Mucosa of descending colon (tissue), 3 donors: Measurements from ENCODE around the gene WDR90. TPM values are rescaled to one million over a fixed set of nuclear protein-coding genes. Genes with fewer than 3 reads are reported as not detected.

Experiments used
- ATAC-seq: fragments of 200-7000 bp; cut with Tn5 transposase; one replicate; pipeline ENCODE4 v1.9.1; 2020; ENCODE audit warnings: mild to moderate bottlenecking, moderate library complexity
- DNase-seq, 3 donors: peaks; one replicate each; pipeline ENCODE4 v3.0.0-alpha.2; 2020
- H3K36me3 ChIP-seq: fragments of 200-600 bp; one replicate; pipeline ENCODE4 v1.8.0; 2021; ENCODE audit warnings: low read depth, mild to moderate bottlenecking
- H3K4me1 ChIP-seq: fragments of 200-600 bp; one replicate; pipeline ENCODE4 v1.8.0; 2021; ENCODE audit warnings: low read depth, mild to moderate bottlenecking
- H3K4me3 ChIP-seq: fragments of 200-600 bp; one replicate; pipeline ENCODE4 v1.8.0; 2021; ENCODE audit warnings: mild to moderate bottlenecking
- H3K9me3 ChIP-seq: fragments of 200-600 bp; one replicate; pipeline ENCODE4 v1.8.0; 2021; ENCODE audit warnings: mild to moderate bottlenecking
- CTCF ChIP-seq: fragments of 200-600 bp; IDR thresholded peaks from one replicate; pipeline ENCODE4 v1.8.0; 2022; ENCODE audit warnings: antibody characterized with exemption, mild to moderate bottlenecking
- intact Hi-C, 2 donors: fragments of 100-400 bp; cut with DNase I in 1 of 2; cut with micrococcal nuclease in 1 of 2; formaldehyde crosslinking; loops; one replicate each; pipeline versions ENCODE4 v1.11.0 to v1.11.1; 2022; cut with DNase I, micrococcal nuclease
- total RNA-seq, 3 donors: library from RNA; stranded (reverse); fragmentation: NEBNext Ultra II Directional in 2 of 3; extraction: Animal tissue kit (Norgen Biotek cat#: 25700) in 2 of 3; gene quantifications; one replicate each; pipeline versions ENCODE4 v1.2.1 to v1.2.4, GENCODE V29; 2021 to 2023
- donor health status: DM: no; HTN: no; CAD: no; lungs with moderate emphysema.
- donor health status: DM: no; HTN: no; CAD: no.
- donor health status: DM: no; HTN: yes; CAD: no.

Gene WDR90
- total RNA-seq, 3 donors from 2014 or later = 35.0 to 54.9 (median 50.2) TPM

DNA sequence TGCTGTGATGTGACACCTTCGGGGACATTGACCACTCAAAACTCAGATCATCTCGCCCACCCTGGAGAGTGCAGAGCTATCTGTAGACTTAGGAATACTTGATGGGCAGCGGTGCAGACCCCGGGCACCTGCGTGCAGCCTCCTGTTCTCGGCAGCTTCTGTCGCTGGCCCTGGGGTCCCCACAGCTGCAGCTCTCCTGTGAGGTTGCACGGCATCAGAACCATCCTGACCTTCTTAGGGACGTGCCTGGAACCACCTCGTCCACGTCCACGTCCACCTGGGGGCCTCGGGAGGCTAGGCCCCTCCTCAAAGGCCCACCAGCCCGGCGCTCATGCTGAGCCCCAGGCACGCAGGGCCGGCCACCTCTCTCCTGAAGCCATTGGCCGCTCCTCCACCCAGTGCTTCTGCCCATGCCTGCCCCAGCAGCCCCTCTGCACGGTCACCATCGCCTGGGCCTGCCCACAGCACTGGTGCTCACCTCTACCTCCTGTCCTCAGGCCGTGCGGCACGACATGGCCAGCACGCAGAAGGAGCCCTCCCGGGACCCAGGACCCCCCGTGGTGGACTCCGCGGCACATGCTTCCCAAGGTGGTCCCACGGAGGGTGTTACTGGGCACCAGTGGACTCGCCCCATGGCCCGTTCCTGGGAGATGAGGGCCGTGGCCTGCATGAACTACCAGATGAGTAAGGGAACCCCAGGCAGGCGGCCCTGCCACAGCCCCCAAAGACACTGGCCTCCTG, 20.7 kb upstream of the WDR90 start:
- DNase-seq = no peak
- ATAC-seq = no peak
- TF ChIP-seq CTCF = no peak
- intact Hi-C loops = no loop called here
- H3K4me3 ChIP-seq = no peak overlapping the region
- H3K9me3 ChIP-seq = no peaks in the 10 kb centered on the region
- no peaks in the 10 kb centered on the region for H3K36me3 ChIP-seq
- H3K4me1 ChIP-seq = peaks cover 13% of the 10 kb centered on the region

GRCh38 chr16:629185-629832, 19.9 kb upstream of the WDR90 start:
- Histone ChIP-seq H3K36me3 (no peaks in the 10 kb centered on the region), H3K4me3 (no peak overlapping the region), H3K9me3 (no peaks in the 10 kb centered on the region), H3K4me1 (peaks cover 13% of the 10 kb centered on the region)
- no peak for TF ChIP-seq CTCF
- ATAC-seq (no peak), DNase-seq (peak in 1 of 3 donors; percentile 28)
- intact Hi-C loops = no loop called here

DNA sequence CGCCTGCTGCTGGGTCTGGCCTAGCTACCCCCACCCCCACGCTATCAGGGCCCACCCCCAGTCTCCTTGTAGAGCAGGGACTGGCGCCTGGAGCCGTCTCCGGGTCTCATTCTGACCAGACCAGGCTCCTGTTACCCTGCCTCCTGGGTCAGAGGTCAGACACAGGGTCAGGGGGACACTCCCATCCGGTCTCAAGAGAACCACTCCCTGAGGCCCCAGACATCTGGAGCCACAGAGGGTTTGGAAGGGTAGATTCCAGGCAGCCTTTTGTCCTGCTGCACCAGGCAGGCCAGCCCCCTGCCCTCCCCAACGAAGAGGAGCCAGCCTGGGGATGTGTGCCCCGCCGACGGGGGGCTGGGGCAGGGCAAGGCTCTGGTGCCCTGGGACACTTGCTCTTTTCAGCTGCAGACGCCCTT, 19.3 kb upstream of the WDR90 start:
- H3K4me3 ChIP-seq = no peak overlapping the region
- ATAC-seq = peak; percentile 4
- no peaks in the 10 kb centered on the region for H3K9me3 ChIP-seq
- TF ChIP-seq CTCF = no peak
- H3K36me3 ChIP-seq = no peaks in the 10 kb centered on the region
- intact Hi-C loops = no loop called here
- peaks cover 13% of the 10 kb centered on the region for H3K4me1 ChIP-seq
- DNase-seq = no peak

DNA sequence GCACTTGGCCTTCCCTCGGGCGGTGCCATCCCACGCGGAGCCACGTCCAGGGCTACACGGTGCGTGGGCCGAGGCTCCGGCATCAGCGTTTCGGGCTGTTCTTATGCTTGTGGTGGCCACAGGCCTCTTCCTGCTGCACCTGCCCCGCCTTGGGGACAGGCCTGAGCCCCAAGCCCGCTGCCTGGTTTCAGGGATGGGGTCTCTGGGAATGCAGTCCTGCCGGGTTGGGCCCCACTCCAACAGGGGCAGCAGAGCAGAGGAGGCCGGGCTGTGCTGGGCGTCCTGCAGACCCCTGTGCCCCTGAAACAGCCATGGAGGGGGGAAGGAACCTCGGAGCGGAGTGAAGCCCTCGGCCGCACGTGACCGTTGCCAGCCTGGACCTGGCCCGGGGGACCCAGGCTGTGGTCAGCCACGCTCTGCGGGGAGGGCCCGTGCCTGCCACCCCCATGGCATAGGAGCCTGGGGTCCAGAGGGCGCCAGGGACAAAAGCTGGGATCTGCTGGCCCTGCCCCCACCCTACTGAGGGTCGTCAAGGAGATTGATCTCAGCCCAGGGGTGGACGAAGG, 18.8 kb upstream of the WDR90 start:
- Histone ChIP-seq H3K4me1 (peaks cover 16% of the 10 kb centered on the region), H3K4me3 (no peak overlapping the region), H3K9me3 (no peaks in the 10 kb centered on the region), H3K36me3 (no peaks in the 10 kb centered on the region)
- TF ChIP-seq CTCF = no peak
- DNase-seq (no peak), ATAC-seq (peak; percentile 5)
- intact Hi-C loops = no loop called here

DNA sequence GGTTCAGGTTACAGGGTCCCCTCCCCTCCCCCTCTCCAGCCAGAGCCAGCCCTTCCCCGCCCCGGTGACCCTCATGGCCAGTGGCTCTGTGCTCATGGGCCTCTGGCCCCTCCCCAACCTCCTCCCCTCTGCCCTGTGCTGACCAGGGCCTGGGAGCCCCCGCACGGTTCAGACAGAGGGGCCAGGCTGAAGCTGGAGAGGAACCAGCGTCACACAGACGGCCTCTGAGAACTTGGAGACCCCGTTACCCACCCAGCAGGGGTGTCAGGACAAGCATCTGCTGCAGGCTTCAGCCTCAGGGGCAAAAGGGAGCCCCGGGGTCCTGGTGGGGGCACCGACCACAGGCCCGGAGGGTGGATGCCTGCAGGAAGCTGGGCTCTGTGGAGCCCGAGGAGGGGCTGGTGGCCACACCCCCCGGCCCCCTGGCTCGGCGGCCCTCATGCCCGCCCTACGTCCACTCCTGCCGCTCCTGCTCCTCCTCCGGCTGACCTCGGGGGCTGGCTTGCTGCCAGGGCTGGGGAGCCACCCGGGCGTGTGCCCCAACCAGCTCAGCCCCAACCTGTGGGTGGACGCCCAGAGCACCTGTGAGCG, 18.3 kb upstream of the WDR90 start, which contains the start of gene WFIKKN1:
WFIKKN1 (plus strand) TSS at position 171 of the 591 bp plus-strand sequence; CDS start at position 440, 269 bp downstream.
- intact Hi-C loops = no loop called here
- no peak for TF ChIP-seq CTCF
- peak; percentile 16 for ATAC-seq

More for the DNA sequence above, 18.3 kb upstream of the WDR90 start, which contains the start of gene WFIKKN1:
- Histone ChIP-seq H3K4me3 (no peak within 1 kb of the TSS), H3K4me1 (peaks cover 19% of the 10 kb centered on the region), H3K9me3 (no peaks in the 10 kb centered on the region), H3K36me3 (no peaks in the 10 kb centered on the region)
- peak; percentile 41 to 76 (median 70) for DNase-seq
